ENCODE data around the gene ANAPC4.

GRCh38 chr4:25442863-25443307 is 65.8 kb downstream of the ANAPC4 start:
- TF ChIP-seq CTCF (IDR thresholded peaks at IDR 0.05; ENCODE audit: low read depth, low read length, poor library complexity, severe bottlenecking) (no peak), EZH2phosphoT487 (IDR thresholded peaks at IDR 0.05; ENCODE audit: borderline replicate concordance, low read length) (no peak)

Measured in DOHH2 (cell line).